Ovary (tissue), 3 donors: Measurements from ENCODE around the gene MGAT4C.

ENCODE experiments used
- CTCF ChIP-seq, 3 donors: fragments of 450-650 bp in 2 of 3; fragments of 200-600 bp in 1 of 3; IDR thresholded peaks; one replicate each; pipeline versions ENCODE4 v1.5.1 to v1.8.0; 2016 to 2022; ENCODE audit warnings: antibody characterized with exemption in 3 of 3, mild to moderate bottlenecking in 1 of 3
- EP300 ChIP-seq: sonication (generic); formaldehyde crosslinking; IDR thresholded peaks from one replicate; pipeline ENCODE4 v1.6.1; 2017; ENCODE audit warnings: antibody characterized with exemption
- POLR2A ChIP-seq: fragments of 450-650 bp; IDR thresholded peaks from one replicate; pipeline ENCODE4 v1.6.1; 2017; ENCODE audit warnings: antibody characterized with exemption, mild to moderate bottlenecking, moderate library complexity
- donor health status: DM: no; HTN: no; CAD: no.

GRCh38 chr12:86117711-86118110, 138.5 kb downstream of the MGAT4C start:
- no peak for TF ChIP-seq POLR2A
- no peak for TF ChIP-seq CTCF (IDR thresholded peaks at IDR 0.05)
- no peak for TF ChIP-seq EP300
